ENCODE data around the gene PDSS2. TPM values are rescaled to one million over a fixed set of nuclear protein-coding genes. Genes with fewer than 3 reads are reported as not detected.

Gene PDSS2
- total and polyA plus RNA-seq, 9 of the 15 experiments (the other 6 are each of a cell fraction or from before 2014, with no cell fraction given) = 5.8 to 21.1 (median 12.0) TPM

DNA sequence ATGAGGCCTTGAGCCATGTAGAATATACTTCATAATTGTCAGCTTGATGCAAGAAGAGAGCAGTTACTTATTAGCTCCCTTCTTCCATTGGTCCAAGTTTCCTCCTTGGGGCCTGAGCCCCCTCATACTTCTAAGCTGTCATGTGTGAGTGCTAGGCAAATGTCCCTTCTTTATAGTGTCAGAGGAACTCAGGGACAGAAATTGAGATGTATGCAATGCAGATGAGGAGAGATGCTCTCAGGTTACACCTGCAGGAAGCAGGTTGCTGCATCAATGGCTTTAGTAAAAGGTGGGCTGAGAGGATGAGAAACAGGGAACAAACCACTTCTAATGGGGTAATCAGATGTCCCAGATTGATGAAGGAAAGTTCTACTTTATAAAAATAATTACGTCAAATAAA is 6.7 kb upstream of the PDSS2 start:
- no peaks in the 10 kb centered on the region for H4K20me1 ChIP-seq (replicated peaks; ENCODE audit: control insufficient read depth, insufficient read depth, low read length)
- H3K27ac ChIP-seq (ENCODE audit: extremely low read depth, low read depth, low read length) = no peak overlapping the region
- intact Hi-C loops (cut with micrococcal nuclease) = no loop called here
- no peaks in the 10 kb centered on the region; a peak in 2 of 5 replicates for H3K27me3 ChIP-seq (ENCODE audit: control insufficient read depth in 2 of 2, insufficient read depth in 2 of 2, low read length in 2 of 2)
- 0% methylated on average over 1 of the region's 1 CpG for WGBS (ENCODE audit: insufficient coverage, low coverage, missing lambda C conversion rate)
- CTCF ChIA-PET (ENCODE audit: low intra/inter-chr PET ratio) = no interaction called here
- ATAC-seq = no peak
- no peaks in the 10 kb centered on the region for H3K79me2 ChIP-seq (ENCODE audit: control insufficient read depth, insufficient read depth, low read length)
- no peak for DNase-seq (ENCODE audit: extremely low read depth in 1 of 4, low spot score in 3 of 4)
- POLR2A ChIA-PET = no interaction called here
- no peak overlapping the region for H3K4me2 ChIP-seq (ENCODE audit: insufficient read depth, low read length)
- H3K4me3 ChIP-seq = no peak overlapping the region
- H3K9me3 ChIP-seq (replicated peaks; ENCODE audit: control insufficient read depth, insufficient read depth, low read depth, low read length) = no peaks in the 10 kb centered on the region
- TF ChIP-seq ZNF511 (CRISPR knock-in tag; IDR thresholded peaks at IDR 0.05) (no peak), ZNF121 (CRISPR knock-in tag; conservative IDR thresholded peaks at IDR 0.05) (no peak), BACH1 (tag; IDR thresholded peaks at IDR 0.05) (no peak), RBM17 (IDR thresholded peaks at IDR 0.05; ENCODE audit: borderline replicate concordance, low read depth, low read length) (no peak)
- TF ChIP-seq, protein P1, sequence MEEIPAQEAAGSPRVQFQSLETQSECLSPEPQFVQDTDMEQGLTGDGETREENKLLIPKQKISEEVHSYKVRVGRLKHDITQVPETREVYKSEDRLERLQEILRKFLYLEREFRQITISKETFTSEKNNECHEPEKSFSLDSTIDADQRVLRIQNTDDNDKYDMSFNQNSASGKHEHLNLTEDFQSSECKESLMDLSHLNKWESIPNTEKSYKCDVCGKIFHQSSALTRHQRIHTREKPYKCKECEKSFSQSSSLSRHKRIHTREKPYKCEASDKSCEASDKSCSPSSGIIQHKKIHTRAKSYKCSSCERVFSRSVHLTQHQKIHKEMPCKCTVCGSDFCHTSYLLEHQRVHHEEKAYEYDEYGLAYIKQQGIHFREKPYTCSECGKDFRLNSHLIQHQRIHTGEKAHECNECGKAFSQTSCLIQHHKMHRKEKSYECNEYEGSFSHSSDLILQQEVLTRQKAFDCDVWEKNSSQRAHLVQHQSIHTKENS (CRISPR knock-in tag; IDR thresholded peaks at IDR 0.05) = no peak
- H3K9ac ChIP-seq (ENCODE audit: insufficient read depth in 1 of 2, low read depth in 2 of 2, low read length in 2 of 2) = no peak overlapping the region
- H3K4me1 ChIP-seq (replicated peaks in 1 of 2; ENCODE audit: control insufficient read depth in 2 of 2, insufficient read depth in 2 of 2, low read length in 2 of 2) = no peaks in the 10 kb centered on the region
- no peaks in the 10 kb centered on the region for H3K9me1 ChIP-seq (ENCODE audit: control insufficient read depth, insufficient read depth, low read length)
- in situ Hi-C loops (cut with MboI) = no loop called here
- no peak overlapping the region for H2AFZ ChIP-seq (ENCODE audit: low read depth, low read length)
- no peaks in the 10 kb centered on the region for H3K36me3 ChIP-seq (ENCODE audit: control insufficient read depth, insufficient read depth, low read length)
- no TSS peak for BruUV-seq (replicated peaks)
- no peak for FAIRE-seq
